Natural killer cell treated with Interleukin-12 subunit alpha and Interleukin-12 subunit beta and Interleukin-15 and Interleukin-18, amount 100 ng/mL, for 72 hours (primary cell): Measurements from ENCODE around the gene SORBS2. TPM values are rescaled to one million over a fixed set of nuclear protein-coding genes. Genes with fewer than 3 reads are reported as not detected.

Source experiments
- ATAC-seq, 2 donors: fragments of 150-1000 bp; cut with Tn5 transposase in 1 of 2; sonication (Bioruptor Pico), chemical (Tn5 transposase) in 1 of 2; 2 replicates each; pipeline ENCODE4 v1.10.0; 2021
- DNase-seq: peaks from one replicate; pipeline ENCODE4 v3.0.0; 2022; ENCODE audit warnings: low spot score
- H3K27ac Mint-ChIP-seq, 2 donors: 1 replicate in 1 of 2; 2 replicates in 1 of 2; pipeline ENCODE4 v1.8.0; 2022; ENCODE audit warnings: mixed read lengths in 2 of 2, mild to moderate bottlenecking in 1 of 2, moderate library complexity in 1 of 2
- H3K27me3 Mint-ChIP-seq, 2 donors: 1 replicate in 1 of 2; 2 replicates in 1 of 2; pipeline ENCODE4 v1.8.0; 2022; ENCODE audit warnings: mixed read lengths in 2 of 2
- H3K36me3 Mint-ChIP-seq: one replicate; pipeline ENCODE4 v1.8.0; 2022; ENCODE audit warnings: mixed read lengths
- H3K4me1 Mint-ChIP-seq, 2 donors: 1 replicate in 1 of 2; 2 replicates in 1 of 2; pipeline ENCODE4 v1.8.0; 2022; ENCODE audit warnings: low read depth in 2 of 2, mixed read lengths in 2 of 2, mild to moderate bottlenecking in 1 of 2
- H3K4me3 Mint-ChIP-seq: one replicate; pipeline ENCODE4 v1.8.0; 2022; ENCODE audit warnings: mixed read lengths
- H3K9me3 Mint-ChIP-seq: 2 replicates; pipeline ENCODE4 v1.8.0; 2022; ENCODE audit warnings: mixed read lengths
- total RNA-seq, 2 donors: library from RNA; stranded (reverse); gene quantifications; one replicate each; pipeline ENCODE4 v1.2.3, GENCODE V29; 2022

SORBS2 gene
- total RNA-seq, 2 donors from 2014 or later, result not detected

DNA sequence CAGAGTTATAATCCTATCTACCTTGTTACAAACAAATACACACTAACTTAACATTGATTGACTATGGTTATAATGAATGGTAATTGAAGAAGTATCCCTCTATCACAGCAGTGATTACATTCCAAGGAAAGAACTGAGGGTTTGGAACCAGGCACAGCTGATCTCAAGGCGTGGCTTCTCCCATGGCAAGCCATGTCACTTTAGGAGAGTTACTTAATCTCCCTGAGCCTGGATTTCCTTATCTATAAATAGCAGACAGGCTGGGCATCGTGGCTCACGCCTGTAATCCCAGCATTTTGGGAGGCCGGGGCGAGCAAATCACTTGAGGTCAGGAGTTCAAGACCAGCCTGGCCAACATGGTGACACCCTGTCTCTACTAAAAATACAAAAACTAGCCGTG lies 25.6 kb downstream of the SORBS2 start:
- H3K27ac Mint-ChIP-seq, result no peak overlapping the region
- DNase-seq, result no peak
- no peaks in the 10 kb centered on the region for H3K9me3 Mint-ChIP-seq
- no peak overlapping the region for H3K4me3 Mint-ChIP-seq
- no peaks in the 10 kb centered on the region for H3K36me3 Mint-ChIP-seq
- no peaks in the 10 kb centered on the region for H3K4me1 Mint-ChIP-seq
- peaks cover 3 to 18% of the 10 kb centered on the region in 2 donors for H3K27me3 Mint-ChIP-seq
- no peak for ATAC-seq

GRCh38 chr4:185783574-185783973 lies 28.4 kb downstream of the SORBS2 start:
- H3K27ac Mint-ChIP-seq, result no peak overlapping the region
- H3K27me3 Mint-ChIP-seq, result peaks cover 3 to 18% of the 10 kb centered on the region in 2 donors
- no peaks in the 10 kb centered on the region for H3K4me1 Mint-ChIP-seq
- no peak for ATAC-seq
- no peak for DNase-seq
- no peak overlapping the region for H3K4me3 Mint-ChIP-seq
- no peaks in the 10 kb centered on the region for H3K36me3 Mint-ChIP-seq
- H3K9me3 Mint-ChIP-seq, result no peaks in the 10 kb centered on the region

- ATAC-seq (no peak), DNase-seq (no peak)
- H3K27me3 Mint-ChIP-seq, result peaks cover under 1 to 13% of the 10 kb centered on the region in 2 donors
- H3K4me3 Mint-ChIP-seq, result no peak overlapping the region
- no peak overlapping the region for H3K27ac Mint-ChIP-seq
- H3K9me3 Mint-ChIP-seq, result no peaks in the 10 kb centered on the region
- no peaks in the 10 kb centered on the region for H3K4me1 Mint-ChIP-seq
- H3K36me3 Mint-ChIP-seq, result no peaks in the 10 kb centered on the region
These were observed 29.5 kb downstream of the SORBS2 start for GRCh38 chr4:185782523-185782922.

GRCh38 chr4:185781555-185782215 lies 30.3 kb downstream of the SORBS2 start:
- H3K36me3 Mint-ChIP-seq, result no peaks in the 10 kb centered on the region
- H3K27ac Mint-ChIP-seq, result no peak overlapping the region
- H3K9me3 Mint-ChIP-seq, result no peaks in the 10 kb centered on the region
- DNase-seq (no peak), ATAC-seq (no peak)
- peaks cover 2 to 5% of the 10 kb centered on the region in 2 donors for H3K27me3 Mint-ChIP-seq
- no peak overlapping the region for H3K4me3 Mint-ChIP-seq
- H3K4me1 Mint-ChIP-seq, result no peaks in the 10 kb centered on the region

GRCh38 chr4:185780472-185780871 lies 31.5 kb downstream of the SORBS2 start:
- Mint-ChIP-seq H3K36me3 (no peaks in the 10 kb centered on the region), H3K9me3 (no peaks in the 10 kb centered on the region), H3K27ac (no peak overlapping the region), H3K27me3 (peaks cover 2 to 6% of the 10 kb centered on the region in 2 donors), H3K4me3 (no peak overlapping the region), H3K4me1 (no peaks in the 10 kb centered on the region)
- no peak for ATAC-seq
- DNase-seq, result no peak

DNA sequence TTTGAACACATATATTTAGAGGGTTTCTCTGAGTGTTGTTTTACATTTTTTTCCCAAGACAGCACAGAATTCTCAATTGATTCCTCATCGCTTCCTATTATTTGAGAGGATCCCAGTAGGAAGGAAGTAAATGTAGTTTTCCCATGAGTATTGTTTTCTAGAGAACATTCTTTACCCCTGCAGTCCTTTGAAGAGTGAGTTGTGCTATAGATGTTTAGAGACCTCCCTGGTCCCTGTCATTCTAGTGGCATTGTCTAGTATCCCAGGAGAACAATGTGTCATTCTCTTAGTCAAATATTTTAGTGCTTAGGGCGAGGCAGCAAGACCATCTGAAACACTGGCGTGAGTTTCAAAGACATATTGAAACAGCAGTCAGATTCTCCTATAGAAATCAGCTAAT lies 32.5 kb downstream of the SORBS2 start:
- no peak for ATAC-seq
- DNase-seq, result no peak
- H3K9me3 Mint-ChIP-seq, result no peaks in the 10 kb centered on the region
- H3K4me1 Mint-ChIP-seq, result no peaks in the 10 kb centered on the region
- H3K4me3 Mint-ChIP-seq, result no peak overlapping the region
- H3K27ac Mint-ChIP-seq, result no peak overlapping the region
- peaks cover 5 to 10% of the 10 kb centered on the region in 2 donors for H3K27me3 Mint-ChIP-seq
- no peaks in the 10 kb centered on the region for H3K36me3 Mint-ChIP-seq

- DNase-seq, result no peak
- Mint-ChIP-seq H3K4me1 (no peaks in the 10 kb centered on the region), H3K27me3 (peaks cover 7 to 20% of the 10 kb centered on the region in 2 donors), H3K4me3 (no peak overlapping the region), H3K36me3 (no peaks in the 10 kb centered on the region), H3K27ac (no peak overlapping the region), H3K9me3 (no peaks in the 10 kb centered on the region)
- no peak for ATAC-seq
These were observed 33.7 kb downstream of the SORBS2 start for GRCh38 chr4:185778307-185778706.

- Mint-ChIP-seq H3K4me1 (no peaks in the 10 kb centered on the region), H3K27me3 (peaks cover 9 to 20% of the 10 kb centered on the region in 2 donors), H3K27ac (no peak overlapping the region), H3K36me3 (no peaks in the 10 kb centered on the region), H3K4me3 (no peak overlapping the region), H3K9me3 (peaks cover 3% of the 10 kb centered on the region)
- ATAC-seq, result no peak
- no peak for DNase-seq
These were observed 36.0 kb downstream of the SORBS2 start for GRCh38 chr4:185775792-185776555.

GRCh38 chr4:185774845-185775680 lies 36.9 kb downstream of the SORBS2 start:
- H3K27me3 Mint-ChIP-seq, result peaks cover 9 to 20% of the 10 kb centered on the region in 2 donors
- H3K27ac Mint-ChIP-seq, result no peak overlapping the region
- H3K9me3 Mint-ChIP-seq, result peaks cover 3% of the 10 kb centered on the region
- H3K4me1 Mint-ChIP-seq, result no peaks in the 10 kb centered on the region
- ATAC-seq, result no peak
- no peaks in the 10 kb centered on the region for H3K36me3 Mint-ChIP-seq
- no peak for DNase-seq
- H3K4me3 Mint-ChIP-seq, result no peak overlapping the region

- Mint-ChIP-seq H3K36me3 (no peaks in the 10 kb centered on the region), H3K27ac (no peak overlapping the region), H3K4me3 (no peak overlapping the region), H3K4me1 (no peaks in the 10 kb centered on the region), H3K9me3 (peaks cover 3% of the 10 kb centered on the region), H3K27me3 (peaks cover 9 to 20% of the 10 kb centered on the region in 2 donors)
- DNase-seq (no peak), ATAC-seq (no peak)
These were observed 37.8 kb downstream of the SORBS2 start for GRCh38 chr4:185774131-185774653.

GRCh38 chr4:185773419-185773818 lies 38.6 kb downstream of the SORBS2 start:
- Mint-ChIP-seq H3K27ac (no peak overlapping the region), H3K4me3 (no peak overlapping the region), H3K36me3 (no peaks in the 10 kb centered on the region), H3K27me3 (peaks cover 9 to 20% of the 10 kb centered on the region in 2 donors), H3K9me3 (peaks cover 3% of the 10 kb centered on the region), H3K4me1 (no peaks in the 10 kb centered on the region)
- no peak for ATAC-seq
- no peak for DNase-seq

DNA sequence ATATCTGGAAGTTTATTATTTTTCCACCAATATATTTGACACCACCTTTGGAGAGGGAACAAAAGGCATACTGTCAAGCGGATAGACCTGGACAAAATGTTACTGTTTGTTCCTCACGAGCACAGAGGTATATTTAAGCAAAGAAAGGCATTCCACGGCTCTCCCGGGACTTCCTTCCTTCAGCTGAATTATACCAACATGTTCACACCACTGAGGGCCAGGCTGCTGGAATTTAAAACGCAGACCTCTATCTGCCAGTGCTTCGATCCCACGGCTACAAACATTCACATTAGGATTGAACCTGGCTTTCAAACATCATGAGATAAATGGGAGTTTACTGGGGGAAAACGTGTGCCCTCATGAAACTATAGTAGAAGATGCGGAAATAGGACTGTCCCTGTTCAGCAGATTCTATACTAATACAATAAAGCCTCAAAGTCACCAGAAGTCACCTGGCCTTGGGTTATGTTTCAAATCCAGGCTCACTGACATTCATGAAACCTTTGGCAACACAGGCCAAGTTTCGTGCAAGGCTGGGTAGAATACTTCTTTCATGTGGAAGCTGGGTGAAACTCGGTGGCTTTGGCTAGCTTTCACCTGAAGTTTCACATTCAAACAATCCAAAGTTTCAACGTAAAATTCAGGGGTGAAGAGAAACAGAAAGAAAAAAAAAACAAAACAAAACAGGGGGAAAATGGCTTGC lies 39.5 kb downstream of the SORBS2 start:
- ATAC-seq (no peak), DNase-seq (no peak)
- no peaks in the 10 kb centered on the region for H3K36me3 Mint-ChIP-seq
- peaks cover 3% of the 10 kb centered on the region for H3K9me3 Mint-ChIP-seq
- H3K4me1 Mint-ChIP-seq, result no peaks in the 10 kb centered on the region
- H3K27me3 Mint-ChIP-seq, result peaks cover 9 to 20% of the 10 kb centered on the region in 2 donors
- H3K27ac Mint-ChIP-seq, result no peak overlapping the region
- H3K4me3 Mint-ChIP-seq, result no peak overlapping the region

GRCh38 chr4:185771711-185772390 lies 40.1 kb downstream of the SORBS2 start:
- H3K4me3 Mint-ChIP-seq, result no peak overlapping the region
- no peak for DNase-seq
- no peak for ATAC-seq
- no peaks in the 10 kb centered on the region for H3K36me3 Mint-ChIP-seq
- no peak overlapping the region for H3K27ac Mint-ChIP-seq
- peaks cover 3% of the 10 kb centered on the region for H3K9me3 Mint-ChIP-seq
- H3K27me3 Mint-ChIP-seq, result peaks cover 7 to 20% of the 10 kb centered on the region in 2 donors
- no peaks in the 10 kb centered on the region for H3K4me1 Mint-ChIP-seq
